H1 (cell line): ENCODE data around the gene SLC9A4. TPM values are rescaled to one million over a fixed set of nuclear protein-coding genes. Genes with fewer than 3 reads are reported as not detected.

Experiments
- CTCF ChIA-PET: fragments of 300-600 bp; sonication (Branson Sonifier 250); formaldehyde crosslinking; loops from one replicate; lab custom pipeline; 2021; ENCODE audit not compliant: partially characterized antibody; lab: Charles Lee
- POLR2A ChIA-PET: fragments of 300-600 bp; sonication (Branson Sonifier 250); formaldehyde crosslinking; loops from one replicate; lab custom pipeline; 2021; ENCODE audit warnings: inconsistent platforms; ENCODE audit not compliant: partially characterized antibody; lab: Charles Lee
- DNase-seq, 2 experiments: peaks; one replicate each; pipeline versions ENCODE4 v3.0.0 to v3.0.0-alpha.2; 2010 to 2022; ENCODE audit warnings: low spot score in 2 of 2, low read depth in 1 of 2, mixed read lengths in 1 of 2
- FAIRE-seq: peaks from 2 replicates; lab custom pipeline; 2011; peaks lifted over from hg19 to GRCh38; lab: Jason Lieb, UNC
- H2AFZ ChIP-seq: 2 replicates; pipeline ENCODE4 v1.8.1; 2012; ENCODE audit warnings: low read length, inconsistent platforms
- H2AK5ac ChIP-seq: 2 replicates; pipeline ENCODE4 v1.6.1; 2013; ENCODE audit warnings: low read depth, low read length
- H2BK120ac ChIP-seq: replicated peaks from 2 replicates; pipeline ENCODE3; 2013; ENCODE audit warnings: low read depth, low read length, inconsistent platforms
- H2BK12ac ChIP-seq: 2 replicates; pipeline ENCODE4 v1.6.1; 2013; ENCODE audit warnings: low read depth, low read length
- H2BK15ac ChIP-seq: 2 replicates; pipeline ENCODE4 v1.6.1; 2013; ENCODE audit warnings: low read length
- H2BK20ac ChIP-seq: 2 replicates; pipeline ENCODE4 v1.6.1; 2013; ENCODE audit warnings: low read length
- H2BK5ac ChIP-seq: 2 replicates; pipeline ENCODE4 v1.6.1; 2013; ENCODE audit warnings: low read depth, low read length
- H3K14ac ChIP-seq: 2 replicates; pipeline ENCODE4 v1.6.1; 2013; ENCODE audit warnings: inconsistent platforms; ENCODE audit not compliant: insufficient read length
- H3K18ac ChIP-seq: 2 replicates; pipeline ENCODE4 v1.6.1; 2013; ENCODE audit warnings: low read length; ENCODE audit errors: extremely low read depth
- H3K23ac ChIP-seq: 2 replicates; pipeline ENCODE4 v1.6.1; 2013; ENCODE audit warnings: inconsistent platforms; ENCODE audit not compliant: insufficient read length
- H3K23me2 ChIP-seq: 2 replicates; pipeline ENCODE4 v1.6.1; 2013; ENCODE audit warnings: low read depth, low read length
- H3K27ac ChIP-seq: 2 replicates; pipeline ENCODE4 v1.6.1; 2011; ENCODE audit warnings: low read depth, low read length, inconsistent platforms
- H3K27me3 ChIP-seq, 4 experiments: replicated peaks in 1 of 4; 1 replicate in 1 of 4; 2 replicates in 3 of 4; pipeline versions ENCODE4 v1.6.1 to v1.8.1; 2011 to 2013; ENCODE audit warnings: low read length in 3 of 4, mild to moderate bottlenecking in 3 of 4, inconsistent platforms in 2 of 4, mixed read lengths in 2 of 4, moderate library complexity in 1 of 4; ENCODE audit not compliant: control insufficient read depth in 3 of 4, insufficient read depth in 3 of 4; ENCODE audit errors: extremely low read depth in 1 of 4
- H3K36me3 ChIP-seq, 4 experiments: 2 replicates each; pipeline versions ENCODE4 v1.6.1 to v1.8.1; 2011 to 2013; ENCODE audit warnings: mild to moderate bottlenecking in 4 of 4, low read length in 3 of 4, moderate library complexity in 2 of 4, control low read depth in 1 of 4, inconsistent platforms in 1 of 4; ENCODE audit not compliant: insufficient read depth in 4 of 4, control insufficient read depth in 2 of 4
- H3K4ac ChIP-seq: replicated peaks from 2 replicates; pipeline ENCODE3; 2013; ENCODE audit warnings: low read length, low read depth, mixed read lengths, inconsistent platforms; ENCODE audit not compliant: insufficient read length
- H3K4me1 ChIP-seq, 4 experiments: replicated peaks in 1 of 4; 1 replicate in 1 of 4; 2 replicates in 3 of 4; pipeline versions ENCODE4 v1.6.1 to v1.8.1; 2011 to 2013; ENCODE audit warnings: low read length in 3 of 4, inconsistent platforms in 2 of 4, mixed read lengths in 1 of 4; ENCODE audit not compliant: insufficient read depth in 4 of 4, control insufficient read depth in 3 of 4
- H3K4me2 ChIP-seq, 2 experiments: 2 replicates each; pipeline versions ENCODE4 v1.6.1 to v1.8.1; 2011 to 2013; ENCODE audit warnings: low read depth in 2 of 2, low read length in 2 of 2, control low read depth in 1 of 2, inconsistent platforms in 1 of 2, mild to moderate bottlenecking in 1 of 2; ENCODE audit not compliant: insufficient read depth in 1 of 2
- H3K4me3 ChIP-seq, 4 experiments: fragments of 200-600, 300-600 bp in 1 of 4; sonication (generic), shearing (Covaris generic), sonication (Bioruptor Twin) in 1 of 4; 2 replicates each; pipeline versions ENCODE4 v1.5.1 to v1.8.1; 2011 to 2016; ENCODE audit warnings: low read length in 4 of 4, low read depth in 3 of 4, control low read depth in 2 of 4, inconsistent platforms in 2 of 4, mild to moderate bottlenecking in 2 of 4, mixed read lengths in 1 of 4, moderate library complexity in 1 of 4; ENCODE audit not compliant: insufficient read depth in 2 of 4; ENCODE audit errors: extremely low read depth in 1 of 4
- H3K56ac ChIP-seq: replicated peaks from 2 replicates; pipeline ENCODE3; 2013; ENCODE audit warnings: low read depth, mild to moderate bottlenecking, mixed read lengths, low read length, inconsistent platforms; ENCODE audit not compliant: insufficient read length
- H3K79me1 ChIP-seq: 2 replicates; pipeline ENCODE4 v1.6.1; 2013; ENCODE audit warnings: low read depth, low read length, control low read depth
- H3K79me2 ChIP-seq, 2 experiments: 2 replicates each; pipeline versions ENCODE4 v1.6.1 to v1.8.1; 2012 to 2013; ENCODE audit warnings: low read length in 2 of 2, mild to moderate bottlenecking in 2 of 2, inconsistent platforms in 1 of 2; ENCODE audit not compliant: insufficient read depth in 2 of 2, control insufficient read depth in 1 of 2
- H3K9ac ChIP-seq, 4 experiments: replicated peaks in 1 of 4; 1 replicate in 1 of 4; 2 replicates in 3 of 4; pipeline versions ENCODE4 v1.6.1 to v1.8.1; 2011 to 2013; ENCODE audit warnings: low read depth in 3 of 4, low read length in 3 of 4, control low read depth in 2 of 4, mild to moderate bottlenecking in 2 of 4, moderate library complexity in 2 of 4, inconsistent platforms in 1 of 4; ENCODE audit errors: extremely low read depth in 1 of 4
- H3K9me3 ChIP-seq, 2 experiments: 2 replicates each; pipeline versions ENCODE4 v1.6.1 to v1.8.1; 2012 to 2013; ENCODE audit warnings: mild to moderate bottlenecking in 2 of 2, moderate library complexity in 2 of 2, control low read depth in 1 of 2, inconsistent platforms in 1 of 2, low read depth in 1 of 2, low read length in 1 of 2, mixed read lengths in 1 of 2; ENCODE audit not compliant: insufficient read depth in 2 of 2
- H4K20me1 ChIP-seq, 2 experiments: replicated peaks in 1 of 2; 2 replicates each; pipeline versions ENCODE3 to v1.8.1; 2011 to 2013; ENCODE audit warnings: inconsistent platforms in 2 of 2, low read length in 2 of 2, mild to moderate bottlenecking in 1 of 2; ENCODE audit not compliant: insufficient read depth in 2 of 2, control insufficient read depth in 1 of 2
- H4K5ac ChIP-seq: 2 replicates; pipeline ENCODE4 v1.6.1; 2013; ENCODE audit warnings: low read length, low read depth, mixed read lengths, inconsistent platforms; ENCODE audit not compliant: insufficient read length
- H4K8ac ChIP-seq: 2 replicates; pipeline ENCODE4 v1.8.0; 2013; ENCODE audit warnings: mild to moderate bottlenecking, moderate library complexity, low read length, inconsistent platforms; ENCODE audit not compliant: insufficient read depth; ENCODE audit errors: extremely low read depth
- H4K91ac ChIP-seq: replicated peaks from 2 replicates; pipeline ENCODE3; 2013; ENCODE audit warnings: low read length, mixed read lengths, inconsistent platforms; ENCODE audit not compliant: insufficient read length
- EP300 ChIP-seq, 2 experiments: IDR thresholded peaks; 1 replicate in 1 of 2; 2 replicates in 1 of 2; pipeline ENCODE4 v1.6.1; 2011 to 2012; ENCODE audit warnings: low read depth in 2 of 2, low read length in 2 of 2, mild to moderate bottlenecking in 2 of 2, borderline replicate concordance in 1 of 2, inconsistent platforms in 1 of 2, moderate library complexity in 1 of 2
- RAD21 ChIP-seq, 2 experiments: IDR thresholded peaks in 1 of 2; conservative IDR thresholded peaks in 1 of 2; 2 replicates each; pipeline ENCODE4 v1.6.1; 2011; ENCODE audit warnings: low read depth in 2 of 2, low read length in 2 of 2, improper control_type of control experiment in 1 of 2, inconsistent platforms in 1 of 2, mild to moderate bottlenecking in 1 of 2, moderate library complexity in 1 of 2
- WGBS, 2 experiments: shearing (Covaris generic) in 1 of 2; methylation state at CpG; one replicate each; pipeline versions ENCODE4 v1.1.6 to v1.1.7; 2013 to 2015; ENCODE audit warnings: low lambda C conversion rate in 2 of 2, mixed read lengths in 2 of 2, inconsistent platforms in 1 of 2, low coverage in 1 of 2, missing lambda C conversion rate in 1 of 2; ENCODE audit not compliant: insufficient replicate concordance in 2 of 2, insufficient coverage in 1 of 2, insufficient read length in 1 of 2; ENCODE audit errors: extremely low coverage in 1 of 2, missing lambda C conversion rate in 1 of 2; 5-methylcytosine and 5-hydroxymethylcytosine counted together
- polyA plus RNA-seq, 7 experiments: library from polyadenylated mRNA; depleted of rRNA in 3 of 7; stranded (reverse) in 5 of 7; unstranded in 2 of 7; fragments of >200 nt in 5 of 7; fragments of 200-250 nt in 2 of 7; gene quantifications; 1 replicate in 5 of 7; 2 replicates in 1 of 7; 4 replicates in 1 of 7; pipeline versions ENCODE4 v1.2.1 to v1.2.3, GENCODE V29; 2011 to 2013; ENCODE audit warnings: missing spikeins in 2 of 7, mixed read lengths in 2 of 7
- total RNA-seq: library from RNA; stranded (reverse); fragmentation: NEBNext Ultra II Directional; extraction: Animal tissue kit (Norgen Biotek cat#: 25700); gene quantifications from 2 replicates; pipeline ENCODE4 v1.2.1, GENCODE V29; 2021
- TF ChIP-seq, protein P1 (sequence below), 3 experiments: IDR thresholded peaks; 1 replicate in 2 of 3; 2 replicates in 1 of 3; pipeline versions ENCODE4 v1.5.1 to v1.6.1; 2011; ENCODE audit warnings: low read length in 3 of 3, mild to moderate bottlenecking in 3 of 3, inconsistent platforms in 2 of 3, low read depth in 1 of 3, moderate library complexity in 1 of 3; ENCODE audit not compliant: insufficient read depth in 1 of 3; ENCODE audit errors: control extremely low read depth in 1 of 3

Gene SLC9A4
- total and polyA plus RNA-seq, 2 of the 8 experiments (the other 6 are each of a cell fraction or from before 2014, with no cell fraction given), result not detected

DNA sequence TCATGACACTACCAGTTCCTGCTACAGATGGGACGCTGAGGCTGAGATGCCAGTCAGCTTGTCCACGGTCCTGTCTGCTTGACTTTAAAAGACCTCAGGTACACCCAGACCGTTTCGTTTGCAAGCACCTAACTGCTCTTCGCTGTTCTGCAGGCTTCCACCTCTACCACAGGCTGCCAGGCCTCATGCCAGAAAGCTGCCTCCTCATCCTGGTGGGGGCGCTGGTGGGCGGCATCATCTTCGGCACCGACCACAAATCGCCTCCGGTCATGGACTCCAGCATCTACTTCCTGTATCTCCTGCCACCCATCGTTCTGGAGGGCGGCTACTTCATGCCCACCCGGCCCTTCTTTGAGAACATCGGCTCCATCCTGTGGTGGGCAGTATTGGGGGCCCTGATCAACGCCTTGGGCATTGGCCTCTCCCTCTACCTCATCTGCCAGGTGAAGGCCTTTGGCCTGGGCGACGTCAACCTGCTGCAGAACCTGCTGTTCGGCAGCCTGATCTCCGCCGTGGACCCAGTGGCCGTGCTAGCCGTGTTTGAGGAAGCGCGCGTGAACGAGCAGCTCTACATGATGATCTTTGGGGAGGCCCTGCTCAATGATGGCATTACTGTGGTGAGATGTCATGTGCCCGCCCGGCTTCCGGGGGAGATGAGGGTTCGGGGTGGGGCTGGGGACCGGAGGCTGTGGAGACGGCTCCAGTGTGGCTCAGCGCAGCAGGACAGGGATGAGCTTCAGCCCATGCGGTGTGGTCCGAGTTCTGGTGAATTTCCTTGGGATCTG, 5.9 kb downstream of the SLC9A4 start:
- H2BK5ac ChIP-seq, result no peak overlapping the region
- no peak overlapping the region for H3K4me2 ChIP-seq
- H4K5ac ChIP-seq, result no peak overlapping the region
- no peak overlapping the region for H3K4me3 ChIP-seq
- no peak overlapping the region for H3K27ac ChIP-seq
- H3K4me1 ChIP-seq, result peaks cover 0 to 2% (median 0%) of the 10 kb centered on the region in 4 experiments; a peak in 1 of 7 replicates
- no peaks in the 10 kb centered on the region for H3K79me2 ChIP-seq
- H3K23me2 ChIP-seq, result no peaks in the 10 kb centered on the region
- H3K9ac ChIP-seq, result no peak overlapping the region
- H4K91ac ChIP-seq, result no peak overlapping the region
- POLR2A ChIA-PET, result no interaction called here
- H3K79me1 ChIP-seq, result no peaks in the 10 kb centered on the region
- H2BK120ac ChIP-seq, result no peak overlapping the region
- no peak overlapping the region for H3K23ac ChIP-seq
- H4K20me1 ChIP-seq, result no peaks in the 10 kb centered on the region
- H3K36me3 ChIP-seq, result no peaks in the 10 kb centered on the region
- H3K56ac ChIP-seq, result no peak overlapping the region
- no peak overlapping the region; the same call in 1 of the 2 replicates for H2AFZ ChIP-seq
- H2AK5ac ChIP-seq, result no peak overlapping the region
- H2BK15ac ChIP-seq, result no peak overlapping the region
- CTCF ChIA-PET, result interaction anchor here (0.6 to 1.6 kb wide), 17 partner anchors 8 to 224 kb away, joined by 3 to 8 read pairs (median 4); partner anchors contain the start of gene SLC9A2
- H3K18ac ChIP-seq, result no peak overlapping the region
- no peaks in the 10 kb centered on the region for H3K9me3 ChIP-seq
- FAIRE-seq, result no peak
- H3K14ac ChIP-seq, result no peak overlapping the region
- 93% methylated on average over 36 of the region's 36 CpGs; no CpG with 5 or more reads in 1 of the 2 experiments for WGBS, 2 experiments
- TF ChIP-seq, protein P1, sequence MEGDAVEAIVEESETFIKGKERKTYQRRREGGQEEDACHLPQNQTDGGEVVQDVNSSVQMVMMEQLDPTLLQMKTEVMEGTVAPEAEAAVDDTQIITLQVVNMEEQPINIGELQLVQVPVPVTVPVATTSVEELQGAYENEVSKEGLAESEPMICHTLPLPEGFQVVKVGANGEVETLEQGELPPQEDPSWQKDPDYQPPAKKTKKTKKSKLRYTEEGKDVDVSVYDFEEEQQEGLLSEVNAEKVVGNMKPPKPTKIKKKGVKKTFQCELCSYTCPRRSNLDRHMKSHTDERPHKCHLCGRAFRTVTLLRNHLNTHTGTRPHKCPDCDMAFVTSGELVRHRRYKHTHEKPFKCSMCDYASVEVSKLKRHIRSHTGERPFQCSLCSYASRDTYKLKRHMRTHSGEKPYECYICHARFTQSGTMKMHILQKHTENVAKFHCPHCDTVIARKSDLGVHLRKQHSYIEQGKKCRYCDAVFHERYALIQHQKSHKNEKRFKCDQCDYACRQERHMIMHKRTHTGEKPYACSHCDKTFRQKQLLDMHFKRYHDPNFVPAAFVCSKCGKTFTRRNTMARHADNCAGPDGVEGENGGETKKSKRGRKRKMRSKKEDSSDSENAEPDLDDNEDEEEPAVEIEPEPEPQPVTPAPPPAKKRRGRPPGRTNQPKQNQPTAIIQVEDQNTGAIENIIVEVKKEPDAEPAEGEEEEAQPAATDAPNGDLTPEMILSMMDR (IDR thresholded peaks at IDR 0.05; ENCODE audit: control extremely low read depth in 1 of 3, insufficient read depth in 1 of 3, low read depth in 1 of 3, low read length in 3 of 3), result peak; percentile 43 to 57 (median 52)
- no peak for TF ChIP-seq EP300 (IDR thresholded peaks at IDR 0.05; ENCODE audit: borderline replicate concordance in 1 of 2, low read depth in 2 of 2, low read length in 2 of 2)
- peak in 1 of 2 experiments; percentile 35; a peak in 1 of 4 replicates for TF ChIP-seq RAD21 (IDR thresholded peaks at IDR 0.05 in 1 of 2, conservative IDR thresholded peaks at IDR 0.05 in 1 of 2; ENCODE audit: low read depth in 2 of 2, low read length in 2 of 2)
- H4K8ac ChIP-seq, result no peak overlapping the region; the same call in 1 of the 2 replicates
- no peak overlapping the region for H3K4ac ChIP-seq
- H2BK12ac ChIP-seq, result no peak overlapping the region
- H2BK20ac ChIP-seq, result no peak overlapping the region
- no peaks in the 10 kb centered on the region for H3K27me3 ChIP-seq
- DNase-seq, result peak in 1 of 2 experiments; percentile 69
